HG03025 (cell line): ENCODE measurements around the gene MFRP.

ENCODE experiments used
- ATAC-seq: cut with Tn5 transposase; IDR thresholded peaks from one replicate; pipeline ENCODE4 v1.9.1; 2021; ENCODE audit warnings: mild to moderate bottlenecking, moderate library complexity; ENCODE audit not compliant: unreplicated experiment, low FRiP score

The MFRP gene

GRCh38 chr11:119319136-119319699 lies 27.3 kb downstream of the MFRP start:
- ATAC-seq, result no peak

DNA sequence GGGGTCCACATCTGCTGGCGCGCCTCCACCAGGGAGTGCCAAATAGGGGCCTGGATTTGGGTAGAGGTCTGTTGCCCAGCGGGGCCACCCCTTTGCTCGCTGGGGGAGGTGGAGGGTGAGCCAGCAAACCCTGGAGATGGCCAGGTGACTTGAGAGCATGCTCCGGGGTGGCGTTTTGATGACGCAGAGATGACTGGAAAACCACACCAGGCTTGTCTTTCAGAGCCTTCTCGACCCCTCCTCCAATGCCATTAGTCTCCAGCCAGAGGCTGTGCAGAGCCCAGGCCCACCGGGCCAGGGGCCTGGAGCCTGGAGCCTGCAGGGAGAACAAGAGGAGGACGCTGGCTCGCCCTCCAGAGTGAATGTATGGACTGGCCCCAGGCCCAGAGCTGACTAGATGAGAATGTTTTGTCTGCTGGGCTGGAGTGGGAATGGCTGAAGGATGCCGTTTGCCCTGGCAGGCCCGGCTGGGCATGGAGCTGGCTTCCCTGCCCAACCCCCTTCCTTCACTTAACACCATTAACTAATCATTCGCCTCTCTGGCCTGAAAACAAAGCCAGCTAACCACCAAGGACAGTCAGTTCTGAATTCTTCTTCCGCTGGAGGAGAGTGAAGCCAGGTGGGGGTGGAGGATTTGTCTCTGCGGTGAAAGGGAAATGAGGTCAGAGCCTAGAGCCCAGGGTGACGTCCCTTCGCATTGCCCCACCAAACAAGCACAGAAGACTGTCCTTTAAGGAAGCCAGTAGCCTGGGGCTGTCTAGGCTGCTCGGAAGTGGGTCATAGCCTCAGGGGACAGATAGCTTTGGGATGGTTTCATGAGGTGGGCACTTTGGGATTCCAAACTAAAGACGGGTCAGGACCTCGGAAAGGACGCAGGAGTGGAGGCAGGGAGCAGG lies 28.0 kb downstream of the MFRP start:
- ATAC-seq, result no peak

DNA sequence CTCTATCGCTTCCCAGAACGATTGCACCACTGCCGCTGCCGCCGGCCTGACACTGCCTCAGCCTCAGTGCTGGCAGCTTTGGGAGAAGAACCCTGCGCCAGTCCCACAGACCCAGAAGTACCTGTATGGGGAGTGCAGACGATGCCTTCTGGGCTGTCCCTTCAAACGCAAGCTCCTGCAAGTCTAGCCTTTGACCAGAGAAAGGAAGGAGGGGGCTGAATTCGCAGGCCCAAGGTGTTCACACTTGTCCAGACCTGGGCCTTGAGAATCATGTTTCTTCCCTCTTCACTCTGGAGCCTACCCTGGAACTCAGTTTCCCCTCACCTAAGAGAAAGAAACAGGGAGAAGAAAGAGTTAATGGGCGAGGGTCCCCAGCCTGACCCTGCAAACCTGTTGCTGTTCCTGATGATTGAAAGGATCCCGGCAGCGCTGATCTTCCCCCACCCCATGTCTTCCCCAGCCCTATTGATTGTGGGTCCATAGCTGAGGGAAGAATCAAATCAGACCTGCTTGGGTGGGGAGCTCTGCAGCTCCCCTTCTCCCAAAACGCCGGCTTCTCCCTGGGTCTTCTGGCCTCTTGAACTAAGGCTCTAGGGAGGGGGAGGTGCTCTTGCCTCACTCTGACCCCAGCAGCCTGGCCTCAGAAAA lies 28.8 kb downstream of the MFRP start:
- ATAC-seq, result no peak

GRCh38 chr11:119316729-119317591 lies 29.5 kb downstream of the MFRP start, which contains the start of gene MCAM:
Gene MCAM (minus strand): TSS chr11:119317130. CDS start chr11:119317101, 29 bp downstream.
- no peak for ATAC-seq

GRCh38 chr11:119316016-119316728 lies 30.3 kb downstream of the MFRP start:
- ATAC-seq, result no peak

DNA sequence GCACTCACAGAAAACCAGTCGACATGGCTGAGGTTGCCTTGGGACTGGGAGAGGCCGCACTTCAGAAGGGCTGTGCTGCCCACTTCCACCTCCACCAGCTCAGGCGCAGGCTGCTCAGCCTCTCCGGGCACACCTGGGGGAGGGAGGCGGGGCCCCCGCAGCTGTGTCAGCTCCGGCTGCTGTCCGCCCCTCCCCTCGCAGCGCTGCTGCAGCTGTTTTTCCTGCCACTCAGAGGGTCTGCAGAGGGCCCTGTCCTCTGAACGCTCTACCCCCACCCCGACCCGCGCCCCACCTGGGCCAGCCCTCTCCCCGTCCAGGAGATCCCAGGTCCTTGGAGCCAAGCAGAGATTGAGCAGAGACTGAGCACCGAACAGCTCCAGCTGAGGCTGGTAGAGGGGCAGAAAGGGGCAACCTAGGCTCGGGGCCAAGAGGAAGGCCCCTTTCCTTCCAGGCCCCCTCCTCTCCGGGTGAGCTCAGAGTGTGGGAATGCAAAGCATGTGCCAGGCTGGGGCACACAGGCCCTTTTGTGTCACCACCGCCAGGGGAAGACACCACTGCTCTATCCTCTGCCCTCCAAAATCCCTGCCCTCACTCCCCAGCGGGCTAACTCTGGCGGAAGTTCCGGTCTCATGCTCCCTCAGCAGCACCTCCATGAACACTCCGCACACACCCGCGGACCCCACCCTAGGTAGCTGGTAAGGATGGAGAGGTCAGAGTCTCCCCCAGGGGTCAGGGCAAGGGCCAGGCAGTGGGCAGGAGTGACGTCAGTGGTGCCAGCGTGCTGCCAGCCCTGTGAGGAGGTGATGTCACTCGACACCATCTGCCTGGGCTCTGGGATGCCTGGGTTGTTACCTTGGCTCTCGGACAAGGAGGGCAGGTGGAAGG lies 31.1 kb downstream of the MFRP start:
- ATAC-seq, result no peak

- ATAC-seq, result no peak
These were observed 31.8 kb downstream of the MFRP start for GRCh38 chr11:119314726-119315125.

DNA sequence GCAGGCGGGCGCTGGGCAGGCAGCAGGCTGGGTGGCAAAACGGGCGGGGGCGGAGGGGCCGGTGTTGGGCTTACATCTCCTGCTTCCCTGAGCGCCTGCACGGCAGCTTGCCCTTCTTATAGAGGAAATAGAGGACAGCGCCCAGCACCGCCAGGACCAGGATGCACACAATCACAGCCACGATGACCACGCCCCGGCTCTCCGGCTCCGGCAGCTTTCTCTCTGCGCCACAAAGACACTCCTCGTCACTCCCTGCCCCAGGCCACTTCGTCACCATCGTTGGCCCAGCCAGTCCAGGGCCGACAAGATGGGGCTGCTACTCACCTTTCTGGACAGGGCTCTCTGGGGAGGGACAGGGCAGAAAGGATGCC lies 35.8 kb downstream of the MFRP start:
- no peak for ATAC-seq

GRCh38 chr11:119309953-119310681 lies 36.4 kb downstream of the MFRP start:
- no peak for ATAC-seq

DNA sequence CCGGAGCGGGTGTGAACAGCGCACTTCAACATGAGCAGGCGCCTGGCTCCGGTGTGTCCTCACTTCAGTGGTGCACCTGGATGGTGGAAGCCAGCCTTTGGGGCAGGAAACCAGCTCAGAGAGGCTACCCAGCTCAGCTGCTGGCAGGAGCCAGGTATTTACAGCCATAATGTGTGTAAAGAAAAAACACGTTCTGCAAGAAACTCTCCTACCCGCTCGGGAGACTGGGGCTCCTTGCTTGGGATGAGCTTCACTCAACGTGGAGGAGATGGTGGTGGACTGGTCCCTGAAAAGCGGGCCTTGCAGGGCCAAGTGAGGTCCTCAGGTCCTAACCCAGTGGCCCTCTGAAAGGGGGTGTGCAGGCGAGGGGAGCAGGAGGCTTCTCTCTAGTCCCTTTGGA lies 37.1 kb downstream of the MFRP start:
- no peak for ATAC-seq

DNA sequence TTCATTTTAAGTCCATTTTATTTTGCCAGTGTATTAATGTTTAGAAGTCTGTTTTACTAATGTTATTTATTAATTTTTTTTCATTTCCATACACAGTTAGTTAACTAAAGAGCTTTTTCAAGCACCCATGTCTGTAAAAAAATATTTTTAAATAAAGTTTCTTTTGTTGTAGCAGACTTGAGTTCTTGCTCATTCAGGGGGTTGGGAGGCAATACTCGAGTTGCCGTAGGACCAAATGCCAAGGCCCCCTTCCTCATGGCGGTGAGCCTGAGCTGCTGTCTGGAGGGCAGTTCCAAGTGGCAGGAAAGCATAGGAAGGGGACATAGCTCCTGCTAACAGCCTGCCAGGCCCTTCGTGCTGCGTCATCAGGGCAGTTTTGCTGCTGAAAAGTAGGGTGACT lies 38.5 kb downstream of the MFRP start:
- no peak for ATAC-seq

- no peak for ATAC-seq
These were observed 39.3 kb downstream of the MFRP start for GRCh38 chr11:119307219-119307618.

- no peak for ATAC-seq
These were observed 40.1 kb downstream of the MFRP start for GRCh38 chr11:119306373-119306890.

- no peak for ATAC-seq
These were observed 40.7 kb downstream of the MFRP start for GRCh38 chr11:119305556-119306372.

DNA sequence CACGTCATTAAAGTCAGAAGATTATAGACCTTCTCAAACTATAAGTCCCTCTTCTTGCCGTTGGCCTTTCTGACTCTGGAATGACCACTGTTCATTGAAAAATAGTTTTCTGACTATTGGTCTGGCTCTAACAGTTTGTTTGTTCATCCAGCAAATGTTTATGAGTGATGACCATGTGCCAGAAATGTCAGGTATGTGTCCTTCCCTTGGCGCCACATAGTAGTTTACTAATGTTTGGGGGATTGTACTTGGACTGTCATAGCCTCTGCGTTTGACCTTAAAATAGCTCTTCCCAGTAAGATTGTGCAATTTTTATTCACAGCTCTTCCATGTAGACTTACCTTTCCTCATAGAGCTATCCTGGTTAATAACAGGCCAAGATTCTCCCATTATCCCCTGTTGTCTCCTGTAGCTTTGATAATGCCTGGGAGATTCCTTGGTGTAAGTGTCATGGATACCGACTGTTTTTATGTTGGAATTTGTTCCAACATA lies 43.2 kb downstream of the MFRP start:
- no peak for ATAC-seq

DNA sequence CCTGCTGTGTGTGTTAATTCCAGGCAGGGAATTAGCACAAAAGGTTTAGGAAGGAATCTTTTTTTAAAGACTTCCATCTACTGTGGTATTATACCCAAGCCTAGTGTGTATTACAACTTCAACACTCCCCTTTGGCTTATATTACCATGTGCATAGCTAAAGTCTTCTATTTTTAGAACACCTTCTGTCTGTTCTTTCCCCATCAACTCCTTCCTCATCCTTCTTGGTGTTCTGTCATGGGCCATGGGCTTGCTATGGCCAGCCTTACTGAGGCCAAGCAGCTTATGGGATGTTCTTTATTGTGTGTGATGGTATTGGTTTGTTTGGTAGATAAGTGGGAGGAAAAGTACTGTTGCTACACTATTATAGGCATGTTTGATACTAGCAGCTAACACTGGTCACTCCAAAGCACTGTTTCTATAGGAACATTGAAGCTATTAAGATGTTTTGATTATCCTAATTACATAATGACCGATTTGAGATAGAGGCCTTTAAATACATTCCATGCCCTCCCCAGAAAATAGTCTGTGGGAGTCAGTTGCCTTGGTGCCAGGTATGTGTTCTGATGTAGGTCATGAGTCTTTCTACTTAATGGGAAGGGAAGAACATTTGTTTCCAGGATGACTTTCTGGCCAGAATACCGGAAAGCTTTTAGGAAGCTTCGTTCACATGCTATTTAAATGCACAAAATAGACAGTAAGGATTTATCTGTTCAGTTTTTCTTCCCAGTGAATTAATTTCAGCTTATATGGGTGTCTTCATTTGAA lies 46.1 kb downstream of the MFRP start:
- ATAC-seq, result no peak
